HCT116 (cell line): ENCODE measurements around the gene RAB8A. TPM values are rescaled to one million over a fixed set of nuclear protein-coding genes. Genes with fewer than 3 reads are reported as not detected.

Experiments
- ATAC-seq: fragments of 200-7000 bp; cut with Tn5 transposase; 2 replicates; pipeline ENCODE4 v1.9.1; 2020; ENCODE audit warnings: mild to moderate bottlenecking, moderate library complexity
- BruUV-seq: library from RNA; stranded (reverse); fragments of 400-500 nt; replicated peaks from 2 replicates; lab custom pipeline; 2021; lab: Mats Ljungman, UMichigan
- CTCF ChIA-PET: fragments of 300-600 bp; sonication (Branson Sonifier 250); formaldehyde crosslinking; loops from one replicate; lab custom pipeline; 2021; ENCODE audit warnings: antibody characterized with exemption; lab: Charles Lee
- POLR2A ChIA-PET: fragments of 300-600, 350-600 bp; sonication (Branson Sonifier 250); formaldehyde crosslinking; loops from one replicate; lab custom pipeline; 2021; ENCODE audit warnings: antibody characterized with exemption; lab: Charles Lee
- RAD21 ChIA-PET, 2 experiments: fragments of 300-600 bp; sonication (Branson Sonifier 250); formaldehyde crosslinking; loops; one replicate each; lab custom pipeline; 2023; ENCODE audit warnings: low total read pairs in 2 of 2; ENCODE audit not compliant: uncharacterized antibody in 2 of 2, unreplicated experiment in 2 of 2, low non-redundant PET in 1 of 2; lab: Charles Lee
- DNase-seq: peaks from one replicate; pipeline ENCODE4 v3.0.0-alpha.2; 2010; ENCODE audit warnings: low read depth, low spot score
- H2AFZ ChIP-seq: fragments of 200-600 bp; shearing (Covaris generic), sonication (generic); 2 replicates; pipeline ENCODE4 v1.6.1; 2017; ENCODE audit warnings: low read depth, mixed run types, mixed read lengths, antibody characterized with exemption, low read length; ENCODE audit not compliant: poor library complexity, severe bottlenecking
- H3K27ac ChIP-seq: 2 replicates; pipeline ENCODE4 v1.5.1; 2012; ENCODE audit warnings: low read depth, low read length
- H3K27me3 ChIP-seq: fragments of 200-600 bp; sonication (generic); 2 replicates; pipeline ENCODE4 v1.6.1; 2016; ENCODE audit warnings: mixed run types, low read length, mixed read lengths; ENCODE audit not compliant: insufficient read depth
- H3K36me3 ChIP-seq, 2 experiments: fragments of 200-500 bp in 1 of 2; fragments of 200-600 bp in 1 of 2; sonication (Bioruptor generic) in 1 of 2; sonication (generic) in 1 of 2; 2 replicates each; pipeline versions ENCODE4 v1.5.1 to v1.6.1; 2014 to 2016; ENCODE audit warnings: low read length in 2 of 2, inconsistent platforms in 1 of 2, mixed read lengths in 1 of 2, mixed run types in 1 of 2; ENCODE audit not compliant: insufficient read depth in 2 of 2, control insufficient read depth in 1 of 2
- H3K4me1 ChIP-seq, 2 experiments: fragments of 200-600 bp in 1 of 2; sonication (generic) in 1 of 2; 2 replicates each; pipeline versions ENCODE4 v1.5.1 to v1.6.1; 2012 to 2017; ENCODE audit warnings: low read length in 2 of 2, inconsistent platforms in 1 of 2, mild to moderate bottlenecking in 1 of 2, mixed read lengths in 1 of 2, mixed run types in 1 of 2, moderate library complexity in 1 of 2; ENCODE audit not compliant: insufficient read depth in 2 of 2, control insufficient read depth in 1 of 2
- H3K4me2 ChIP-seq: fragments of 200-600 bp; sonication (generic); 2 replicates; pipeline ENCODE4 v1.6.1; 2017; ENCODE audit warnings: mixed run types, low read length, mixed read lengths
- H3K4me3 ChIP-seq, 2 experiments: fragments of 200-600 bp in 1 of 2; sonication (generic) in 1 of 2; replicated peaks in 1 of 2; 2 replicates each; pipeline ENCODE4 v1.5.1; 2011 to 2016; ENCODE audit warnings: low read length in 2 of 2, control low read depth in 1 of 2, low read depth in 1 of 2, mild to moderate bottlenecking in 1 of 2, mixed read lengths in 1 of 2, mixed run types in 1 of 2
- H3K79me2 ChIP-seq: fragments of 200-600 bp; sonication (generic); 2 replicates; pipeline ENCODE4 v1.6.1; 2017; ENCODE audit warnings: mild to moderate bottlenecking, mixed run types, low read length, moderate library complexity, mixed read lengths; ENCODE audit not compliant: insufficient read depth
- H3K9ac ChIP-seq: fragments of 200-600 bp; sonication (generic); 2 replicates; pipeline ENCODE4 v1.6.1; 2016; ENCODE audit warnings: low read length, mixed read lengths
- H3K9me2 ChIP-seq: fragments of 200-600 bp; sonication (generic), shearing (Covaris generic); 2 replicates; pipeline ENCODE4 v1.6.1; 2017; ENCODE audit warnings: mixed run types, mild to moderate bottlenecking, moderate library complexity; ENCODE audit not compliant: insufficient read depth
- H3K9me3 ChIP-seq, 2 experiments: fragments of 200-500 bp in 1 of 2; fragments of 200-600 bp in 1 of 2; sonication (Bioruptor generic) in 1 of 2; sonication (generic) in 1 of 2; 2 replicates each; pipeline ENCODE4 v1.6.1; 2014 to 2017; ENCODE audit warnings: low read length in 2 of 2, mixed read lengths in 2 of 2, inconsistent platforms in 1 of 2, low read depth in 1 of 2, mild to moderate bottlenecking in 1 of 2, mixed run types in 1 of 2, moderate library complexity in 1 of 2; ENCODE audit not compliant: control insufficient read depth in 1 of 2, insufficient read depth in 1 of 2
- H4K20me1 ChIP-seq: fragments of 200-600 bp; sonication (generic), shearing (Covaris generic); 2 replicates; pipeline ENCODE4 v1.6.1; 2017; ENCODE audit warnings: mixed run types, mild to moderate bottlenecking, moderate library complexity; ENCODE audit not compliant: insufficient read depth
- ATF3 ChIP-seq: IDR thresholded peaks from 2 replicates; pipeline ENCODE4 v1.6.1; 2012
- CBX3 ChIP-seq: IDR thresholded peaks from 2 replicates; pipeline ENCODE4 v1.6.1; 2012; ENCODE audit warnings: low read depth
- EGR1 ChIP-seq: IDR thresholded peaks from 2 replicates; pipeline ENCODE4 v1.6.1; 2012; ENCODE audit warnings: low read depth
- ELF1 ChIP-seq: IDR thresholded peaks from 2 replicates; pipeline ENCODE4 v1.6.1; 2012; ENCODE audit warnings: low read depth, borderline replicate concordance
- EZH2 ChIP-seq: fragments of 200-600 bp; sonication (generic); IDR thresholded peaks from 2 replicates; pipeline ENCODE4 v1.6.1; 2017; ENCODE audit warnings: antibody characterized with exemption, mixed run types
- EZH2phosphoT487 ChIP-seq: fragments of 200-600 bp; IDR thresholded peaks from 2 replicates; pipeline ENCODE4 v1.6.1; 2018; ENCODE audit warnings: antibody characterized with exemption, borderline replicate concordance
- FOSL1 ChIP-seq: IDR thresholded peaks from 2 replicates; pipeline ENCODE4 v1.6.1; 2012; ENCODE audit warnings: low read depth
- JUND ChIP-seq: IDR thresholded peaks from 2 replicates; pipeline ENCODE4 v1.6.1; 2012
- POLR2A ChIP-seq: IDR thresholded peaks from 2 replicates; pipeline ENCODE4 v1.7.0; 2011; ENCODE audit warnings: borderline replicate concordance; ENCODE audit not compliant: insufficient read depth, insufficient read length; ENCODE audit errors: extremely low read depth
- POLR2AphosphoS5 ChIP-seq: IDR thresholded peaks from 2 replicates; pipeline ENCODE4 v1.6.1; 2011; ENCODE audit warnings: mild to moderate bottlenecking, low read depth, low read length, moderate library complexity
- RAD21 ChIP-seq: IDR thresholded peaks from 2 replicates; pipeline ENCODE4 v1.6.1; 2012; ENCODE audit warnings: low read depth, mild to moderate bottlenecking
- SP1 ChIP-seq: IDR thresholded peaks from 2 replicates; pipeline ENCODE4 v1.6.1; 2012; ENCODE audit warnings: low read depth
- SRF ChIP-seq: IDR thresholded peaks from 2 replicates; pipeline ENCODE4 v1.6.1; 2012; ENCODE audit warnings: low read depth
- TCF7L2 ChIP-seq: IDR thresholded peaks from 2 replicates; pipeline ENCODE4 v1.7.0; 2011; ENCODE audit warnings: borderline replicate concordance, inconsistent platforms; ENCODE audit not compliant: insufficient read depth, insufficient read length; ENCODE audit errors: extremely low read depth
- YY1 ChIP-seq: IDR thresholded peaks from 2 replicates; pipeline ENCODE4 v1.6.1; 2011; ENCODE audit warnings: low read length, low read depth, moderate library complexity, mild to moderate bottlenecking; ENCODE audit not compliant: insufficient replicate concordance; ENCODE audit errors: extremely low read depth
- ZFX ChIP-seq: fragments of 450-650 bp; IDR thresholded peaks from 2 replicates; pipeline ENCODE4 v1.6.1; 2017
- intact Hi-C: fragments of 100-400 bp; cut with micrococcal nuclease; formaldehyde crosslinking; loops from 2 replicates; pipeline ENCODE4 v1.10.0; 2022
- total RNA-seq: library from RNA; stranded (reverse); gene quantifications from one replicate; pipeline ENCODE4 v1.2.1, GENCODE V29; 2021; ENCODE audit not compliant: unreplicated experiment
- TF ChIP-seq, protein P1 (sequence below): IDR thresholded peaks from 2 replicates; pipeline ENCODE4 v1.6.1; 2011; ENCODE audit warnings: mild to moderate bottlenecking, low read length, moderate library complexity; ENCODE audit not compliant: insufficient replicate concordance; ENCODE audit errors: extremely low read depth

RAB8A gene
- total RNA-seq, 1 experiment from 2014 or later: 116 TPM

DNA sequence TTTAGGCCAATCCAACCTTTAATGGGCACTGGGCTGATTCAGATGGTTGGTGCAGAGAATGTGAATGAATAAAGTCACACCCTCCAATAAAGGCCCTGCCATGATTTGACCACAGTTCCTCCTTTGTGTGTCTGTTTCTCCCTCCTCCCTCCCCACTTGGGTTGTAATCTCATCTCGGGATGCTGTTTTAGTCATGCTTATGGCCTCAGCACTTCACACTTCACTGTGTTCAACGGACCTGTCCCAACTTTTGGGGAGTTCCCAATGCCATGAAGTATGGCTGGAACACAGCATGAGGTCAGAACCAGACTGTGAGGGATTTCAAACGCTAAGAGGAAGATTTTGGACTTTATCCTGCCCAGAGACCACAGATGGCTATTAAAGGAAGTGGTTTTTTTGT, 5.6 kb upstream of the RAB8A start:
- H3K27me3 ChIP-seq: no peaks in the 10 kb centered on the region
- H3K4me3 ChIP-seq: no peak overlapping the region
- no peak overlapping the region for H3K27ac ChIP-seq
- no peaks in the 10 kb centered on the region for H4K20me1 ChIP-seq
- H3K4me1 ChIP-seq: peaks cover 6 to 11% of the 10 kb centered on the region in 2 experiments
- H3K36me3 ChIP-seq: peaks cover 3 to 15% of the 10 kb centered on the region in 2 experiments; a peak in 1 of 4 replicates
- ChIA-PET POLR2A (no interaction called here), RAD21 (interaction anchor here in 1 of 2 experiments (0.6 kb wide), 1 partner anchor 76 kb away, joined by 4 read pairs; no protein-coding TSS in a partner anchor), CTCF (interaction anchor here (0.9 kb wide), 1 partner anchor 64 kb away, joined by 4 read pairs; no protein-coding TSS in a partner anchor)
- H3K9me2 ChIP-seq: no peaks in the 10 kb centered on the region
- H2AFZ ChIP-seq: no peak overlapping the region
- intact Hi-C loops: no loop called here
- no peak for ATAC-seq
- no peak for DNase-seq
- no peak overlapping the region for H3K4me2 ChIP-seq
- H3K9ac ChIP-seq: no peak overlapping the region
- H3K9me3 ChIP-seq: no peaks in the 10 kb centered on the region
- TF ChIP-seq SRF (no peak), ATF3 (no peak), FOSL1 (no peak), ZFX (no peak), EZH2phosphoT487 (no peak), EZH2 (no peak), JUND (no peak), YY1 (no peak), POLR2A (no peak), SP1 (no peak), POLR2AphosphoS5 (no peak), EGR1 (no peak), ELF1 (no peak), TCF7L2 (no peak), CBX3 (no peak), RAD21 (no peak)
- TF ChIP-seq, protein P1, sequence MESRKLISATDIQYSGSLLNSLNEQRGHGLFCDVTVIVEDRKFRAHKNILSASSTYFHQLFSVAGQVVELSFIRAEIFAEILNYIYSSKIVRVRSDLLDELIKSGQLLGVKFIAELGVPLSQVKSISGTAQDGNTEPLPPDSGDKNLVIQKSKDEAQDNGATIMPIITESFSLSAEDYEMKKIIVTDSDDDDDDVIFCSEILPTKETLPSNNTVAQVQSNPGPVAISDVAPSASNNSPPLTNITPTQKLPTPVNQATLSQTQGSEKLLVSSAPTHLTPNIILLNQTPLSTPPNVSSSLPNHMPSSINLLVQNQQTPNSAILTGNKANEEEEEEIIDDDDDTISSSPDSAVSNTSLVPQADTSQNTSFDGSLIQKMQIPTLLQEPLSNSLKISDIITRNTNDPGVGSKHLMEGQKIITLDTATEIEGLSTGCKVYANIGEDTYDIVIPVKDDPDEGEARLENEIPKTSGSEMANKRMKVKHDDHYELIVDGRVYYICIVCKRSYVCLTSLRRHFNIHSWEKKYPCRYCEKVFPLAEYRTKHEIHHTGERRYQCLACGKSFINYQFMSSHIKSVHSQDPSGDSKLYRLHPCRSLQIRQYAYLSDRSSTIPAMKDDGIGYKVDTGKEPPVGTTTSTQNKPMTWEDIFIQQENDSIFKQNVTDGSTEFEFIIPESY: no peak
- TF ChIP-seq, all 23 proteins: peak for 0
- no TSS peak for BruUV-seq
- H3K79me2 ChIP-seq: no peaks in the 10 kb centered on the region
